K562 (cell line): ENCODE data around the gene TMC1. TPM values are rescaled to one million over a fixed set of nuclear protein-coding genes. Genes with fewer than 3 reads are reported as not detected.

Source experiments
- ATAC-seq: fragments of 200-7000 bp; cut with Tn5 transposase; 3 replicates; pipeline ENCODE4 v1.9.1; 2020; ENCODE audit warnings: moderate library complexity
- BruUV-seq: library from RNA; stranded (reverse); fragments of 400-500 nt; replicated peaks from 2 replicates; lab custom pipeline; 2021; lab: Mats Ljungman, UMichigan
- CTCF ChIA-PET: fragments of 300-600 bp; formaldehyde crosslinking; extraction: SDS; loops from one replicate; lab custom pipeline; 2021; ENCODE audit warnings: low intra/inter-chr PET ratio; lab: Yijun Ruan, JAX
- POLR2A ChIA-PET: fragments of 300-600, 350-650 bp; sonication (Branson Sonifier 250); formaldehyde crosslinking; extraction: SDS; loops from one replicate; lab custom pipeline; 2021; ENCODE audit warnings: antibody characterized with exemption, inconsistent platforms; lab: Yijun Ruan, JAX
- DNase-seq, 4 experiments: peaks; one replicate each; pipeline versions ENCODE4 v3.0.0 to v3.0.0-alpha.2; 2011 to 2018; ENCODE audit warnings: low spot score in 3 of 4, mixed read lengths in 3 of 4; ENCODE audit errors: extremely low read depth in 1 of 4
- FAIRE-seq: peaks from 2 replicates; lab custom pipeline; 2011; peaks lifted over from hg19 to GRCh38; lab: Jason Lieb, UNC
- H2AFZ ChIP-seq: 2 replicates; pipeline ENCODE4 v1.6.0; 2011; ENCODE audit warnings: low read depth, low read length, control low read depth, inconsistent platforms
- H3K27ac ChIP-seq: fragments of 200-600 bp; 3 replicates; pipeline ENCODE4 v1.8.0; 2011; ENCODE audit warnings: low read depth, mild to moderate bottlenecking, control low read depth, inconsistent platforms, low read length, moderate library complexity, mixed read lengths; ENCODE audit errors: extremely low read depth
- H3K27me3 ChIP-seq, 2 experiments: fragments of 300-600 bp in 1 of 2; 2 replicates in 1 of 2; 3 replicates in 1 of 2; pipeline versions ENCODE4 v1.6.0 to v1.8.0; 2011; ENCODE audit warnings: inconsistent platforms in 2 of 2, low read length in 2 of 2, mild to moderate bottlenecking in 1 of 2, mixed read lengths in 1 of 2, moderate library complexity in 1 of 2; ENCODE audit not compliant: control insufficient read depth in 2 of 2, insufficient read depth in 2 of 2
- H3K36me3 ChIP-seq: fragments of 300-600 bp; 3 replicates; pipeline ENCODE4 v1.8.0; 2011; ENCODE audit warnings: mild to moderate bottlenecking, low read length, inconsistent platforms; ENCODE audit not compliant: control insufficient read depth, insufficient read depth
- H3K4me1 ChIP-seq, 2 experiments: fragments of 200-600 bp in 1 of 2; replicated peaks in 1 of 2; 2 replicates in 1 of 2; 3 replicates in 1 of 2; pipeline versions ENCODE4 v1.5.1 to v1.8.0; 2011; ENCODE audit warnings: inconsistent platforms in 2 of 2, low read length in 2 of 2, mild to moderate bottlenecking in 1 of 2, mixed read lengths in 1 of 2, moderate library complexity in 1 of 2; ENCODE audit not compliant: control insufficient read depth in 2 of 2, insufficient read depth in 2 of 2
- H3K4me2 ChIP-seq: 2 replicates; pipeline ENCODE4 v1.6.1; 2011; ENCODE audit warnings: low read length, control low read depth, inconsistent platforms, mixed read lengths; ENCODE audit not compliant: insufficient read depth
- H3K4me3 ChIP-seq: fragments of 200-600 bp; sonication (generic), shearing (Covaris generic); 2 replicates; pipeline ENCODE4 v1.5.1; 2016; ENCODE audit warnings: control low read depth, inconsistent platforms
- H3K79me2 ChIP-seq: fragments of 200-600 bp; 3 replicates; pipeline ENCODE4 v1.8.0; 2011; ENCODE audit warnings: low read length, inconsistent platforms; ENCODE audit not compliant: control insufficient read depth, insufficient read depth
- H3K9ac ChIP-seq, 2 experiments: 2 replicates each; pipeline versions ENCODE4 v1.6.0 to v1.6.1; 2011; ENCODE audit warnings: low read depth in 2 of 2, low read length in 2 of 2, control low read depth in 1 of 2, inconsistent platforms in 1 of 2, mild to moderate bottlenecking in 1 of 2, mixed read lengths in 1 of 2; ENCODE audit not compliant: insufficient read depth in 1 of 2
- H3K9me1 ChIP-seq: one replicate; pipeline ENCODE4 v1.6.0; 2011; ENCODE audit warnings: inconsistent platforms, mild to moderate bottlenecking, low read length, moderate library complexity; ENCODE audit not compliant: control insufficient read depth, insufficient read depth
- H3K9me3 ChIP-seq: replicated peaks from 2 replicates; pipeline ENCODE4 v1.5.1; 2011; ENCODE audit warnings: low read depth, low read length, inconsistent platforms; ENCODE audit not compliant: control insufficient read depth, insufficient read depth
- H4K20me1 ChIP-seq: replicated peaks from 2 replicates; pipeline ENCODE4 v1.6.1; 2011; ENCODE audit warnings: low read length, inconsistent platforms, mixed read lengths; ENCODE audit not compliant: control insufficient read depth, insufficient read depth
- CSDE1 ChIP-seq, 2 experiments: fragments of 450-650 bp; IDR thresholded peaks; 2 replicates each; pipeline ENCODE4 v1.6.1; 2016; ENCODE audit warnings: mild to moderate bottlenecking in 1 of 2
- ESRRA ChIP-seq: fragments of 450-650 bp; IDR thresholded peaks from 2 replicates; pipeline ENCODE4 v1.6.1; 2014; ENCODE audit warnings: low read depth, mild to moderate bottlenecking, moderate library complexity, borderline replicate concordance
- GTF2F1 ChIP-seq: IDR thresholded peaks from 2 replicates; pipeline ENCODE4 v1.6.1; 2011; ENCODE audit warnings: low read depth, low read length, improper control_type of control experiment
- JUN ChIP-seq, 2 experiments: sonication (generic) in 1 of 2; formaldehyde crosslinking in 1 of 2; IDR thresholded peaks; 2 replicates each; pipeline versions ENCODE4 v1.6.1 to v1.8.0; 2012 to 2022; ENCODE audit warnings: borderline replicate concordance in 2 of 2, mild to moderate bottlenecking in 2 of 2, improper control_type of control experiment in 1 of 2, low read depth in 1 of 2, low read length in 1 of 2, missing genetic modification reagents in 1 of 2
- PHTF2 ChIP-seq: fragments of 250-450 bp; sonication (Bioruptor Pico); IDR thresholded peaks from 2 replicates; pipeline ENCODE4 v1.5.0; 2021; ENCODE audit warnings: mild to moderate bottlenecking
- POLR3A ChIP-seq: IDR thresholded peaks from 2 replicates; pipeline ENCODE4 v1.6.1; 2011; ENCODE audit warnings: borderline replicate concordance, mild to moderate bottlenecking, moderate library complexity; ENCODE audit not compliant: insufficient read length, insufficient read depth; ENCODE audit errors: extremely low read depth
- RFX5 ChIP-seq: IDR thresholded peaks from 2 replicates; pipeline ENCODE4 v1.6.1; 2011; ENCODE audit warnings: low read depth, mild to moderate bottlenecking, improper control_type of control experiment, low read length
- SAP30 ChIP-seq: fragments of 200-600 bp; sonication (generic); IDR thresholded peaks from 2 replicates; pipeline ENCODE4 v1.6.1; 2012; ENCODE audit warnings: borderline replicate concordance, low read depth, mild to moderate bottlenecking, moderate library complexity, low read length, control low read depth, inconsistent platforms; ENCODE audit not compliant: insufficient read depth, poor library complexity, severe bottlenecking
- SRSF1 ChIP-seq: fragments of 200-400 bp; formaldehyde crosslinking; IDR thresholded peaks from 2 replicates; pipeline ENCODE4 v1.6.1; 2017; ENCODE audit warnings: mild to moderate bottlenecking, low read depth, low read length, moderate library complexity
- U2AF1 ChIP-seq: fragments of 200-400 bp; formaldehyde crosslinking; optimal IDR thresholded peaks from 2 replicates; pipeline ENCODE3; 2017; ENCODE audit warnings: mild to moderate bottlenecking, low read depth, low read length, moderate library complexity
- U2AF2 ChIP-seq: fragments of 200-400 bp; formaldehyde crosslinking; optimal IDR thresholded peaks from 2 replicates; pipeline ENCODE3; 2017; ENCODE audit warnings: low read depth, mild to moderate bottlenecking, low read length
- ZBTB40 ChIP-seq, 2 experiments: fragments of 450-650 bp in 1 of 2; sonication (generic) in 1 of 2; formaldehyde crosslinking in 1 of 2; IDR thresholded peaks; 2 replicates each; pipeline versions ENCODE4 v1.7.1 to v1.9.0; 2016 to 2022; ENCODE audit warnings: inconsistent platforms in 1 of 2, mild to moderate bottlenecking in 1 of 2, missing genetic modification reagents in 1 of 2
- ZNF217 ChIP-seq: sonication (generic); formaldehyde crosslinking; IDR thresholded peaks from 2 replicates; pipeline ENCODE4 v1.8.0; 2022; ENCODE audit warnings: mild to moderate bottlenecking, missing genetic modification reagents
- WGBS: fragments of 100-300 bp; shearing (Covaris generic); methylation state at CpG from one replicate; pipeline ENCODE4 v1.1.6; 2016; ENCODE audit warnings: low coverage, mixed read lengths; ENCODE audit not compliant: insufficient coverage; ENCODE audit errors: missing lambda C conversion rate; 5-methylcytosine and 5-hydroxymethylcytosine counted together
- in situ Hi-C: fragments of 300-500 bp; cut with MboI; formaldehyde crosslinking; loops from 4 replicates; pipeline ENCODE4 v1.15.0; 2018; ENCODE audit warnings: inconsistent platforms, mixed read lengths
- intact Hi-C: fragments of 100-400 bp; cut with micrococcal nuclease; formaldehyde crosslinking; loops from 2 replicates; pipeline ENCODE4 v1.14.2; 2022
- polyA plus RNA-seq, 8 experiments: library from polyadenylated mRNA; depleted of rRNA in 4 of 8; stranded (reverse) in 5 of 8; unstranded in 3 of 8; fragments of >200 nt; fragmentation: Nextera tagmentation in 2 of 8; fragmentation: Illumina TruSeq in 1 of 8; extraction: Ambion mirVana in 2 of 8; extraction: Trizol in 1 of 8; gene quantifications; 2 replicates each; pipeline versions ENCODE4 v1.2.1 to v1.2.3, GENCODE V29; 2011 to 2014; ENCODE audit warnings: inconsistent platforms in 1 of 8, missing spikeins in 1 of 8
- total RNA-seq, 7 experiments: library from RNA; depleted of rRNA in 6 of 7; stranded (reverse); fragments of >200 nt in 6 of 7; fragmentation: Illumina TruSeq in 2 of 7; extraction: Trizol in 2 of 7; gene quantifications; 2 replicates each; pipeline versions ENCODE4 v1.2.1 to v1.2.3, GENCODE V29; 2011 to 2021; ENCODE audit warnings: low replicate concordance in 1 of 7

The TMC1 gene
- total and polyA plus RNA-seq, 9 of the 15 experiments (the other 6 are each of a cell fraction or from before 2014, with no cell fraction given): 0.10 to 0.15 TPM; not detected in 7

- H2AFZ ChIP-seq: no peak overlapping the region
- H3K36me3 ChIP-seq: no peaks in the 10 kb centered on the region
- H3K27me3 ChIP-seq: no peaks in the 10 kb centered on the region
- ChIA-PET POLR2A (interaction anchor here (0.9 to 1.0 kb wide), 2 partner anchors 16 to 104 kb away, joined by 3 to 4 read pairs; no protein-coding TSS in a partner anchor), CTCF (no interaction called here)
- DNase-seq (no peak), ATAC-seq (no peak), FAIRE-seq (no peak)
- no TSS peak for BruUV-seq
- no peak overlapping the region for H3K9ac ChIP-seq
- no peak overlapping the region for H3K4me2 ChIP-seq
- intact Hi-C loops: no loop called here
- no peaks in the 10 kb centered on the region for H4K20me1 ChIP-seq
- no peaks in the 10 kb centered on the region for H3K9me3 ChIP-seq
- in situ Hi-C loops: no loop called here
- H3K27ac ChIP-seq: no peak overlapping the region
- no peak overlapping the region for H3K4me3 ChIP-seq
- no peaks in the 10 kb centered on the region for H3K79me2 ChIP-seq
- 10% methylated on average over 3 of the region's 4 CpGs for WGBS
- H3K9me1 ChIP-seq: no peaks in the 10 kb centered on the region
- H3K4me1 ChIP-seq: no peaks in the 10 kb centered on the region; a peak in 1 of 5 replicates
- TF ChIP-seq ZNF217 (CRISPR knock-in tag) (no peak), RFX5 (no peak), JUN (IDR thresholded peaks at IDR 0.05; ENCODE audit: borderline replicate concordance, low read depth, low read length) (no peak), JUN (CRISPR knock-in tag; IDR thresholded peaks at IDR 0.05; ENCODE audit: borderline replicate concordance) (no peak), U2AF1 (no peak), PHTF2 (CRISPR knock-in tag) (no peak), CSDE1 (IDR thresholded peaks at IDR 0.05) (no peak), U2AF2 (no peak), GTF2F1 (no peak), POLR3A (no peak), ZBTB40 (IDR thresholded peaks at IDR 0.05) (no peak), ZBTB40 (CRISPR knock-in tag; IDR thresholded peaks at IDR 0.05) (no peak), ESRRA (no peak), SRSF1 (no peak), SAP30 (no peak)
Measured at GRCh38 chr9:72563806-72564205, 42.4 kb downstream of the TMC1 start.
